B cell (primary cell): ENCODE data around the gene AREL1. TPM values are rescaled to one million over a fixed set of nuclear protein-coding genes. Genes with fewer than 3 reads are reported as not detected.

Experiments
- ATAC-seq: fragments of 200-7000 bp; cut with Tn5 transposase; one replicate; pipeline ENCODE4 v1.10.0; 2021; ENCODE audit warnings: low read depth, mild to moderate bottlenecking, moderate number of reproducible peaks, moderate library complexity
- CTCF ChIA-PET: fragments of 350-600 bp; sonication (Branson Sonifier 250); formaldehyde crosslinking; loops from one replicate; lab custom pipeline; 2021; ENCODE audit warnings: antibody characterized with exemption, inconsistent platforms; lab: Charles Lee
- POLR2A ChIA-PET: fragments of 350-600 bp; sonication (Branson Sonifier 250); formaldehyde crosslinking; loops from one replicate; lab custom pipeline; 2021; ENCODE audit warnings: antibody characterized with exemption; lab: Charles Lee
- DNase-seq: peaks from one replicate; pipeline ENCODE4 v3.0.0; 2013
- H2AFZ ChIP-seq: 2 replicates; pipeline ENCODE4 v1.6.1; 2012; ENCODE audit warnings: mild to moderate bottlenecking, low read depth, low read length; ENCODE audit not compliant: insufficient read depth, poor library complexity, severe bottlenecking
- H3K27ac ChIP-seq, 2 donors: 1 replicate in 1 of 2; 2 replicates in 1 of 2; pipeline ENCODE4 v1.5.1; 2012 to 2013; ENCODE audit warnings: low read length in 2 of 2, mild to moderate bottlenecking in 2 of 2, moderate library complexity in 1 of 2
- H3K27me3 ChIP-seq, 4 experiments: fragments of 200-600 bp in 1 of 4; sonication (generic) in 1 of 4; replicated peaks in 1 of 4; 1 replicate in 2 of 4; 2 replicates in 2 of 4; pipeline versions ENCODE4 v1.6.1 to v1.7.0; 2013 to 2016; ENCODE audit warnings: low read length in 3 of 4, mild to moderate bottlenecking in 2 of 4, mixed read lengths in 1 of 4, moderate library complexity in 1 of 4; ENCODE audit not compliant: insufficient read depth in 4 of 4, control insufficient read depth in 3 of 4; ENCODE audit errors: control extremely low read depth in 1 of 4
- H3K36me3 ChIP-seq, 2 experiments: replicated peaks in 1 of 2; 1 replicate in 1 of 2; 2 replicates in 1 of 2; pipeline versions ENCODE4 v1.6.1 to v1.7.1; 2013; ENCODE audit warnings: low read length in 1 of 2; ENCODE audit not compliant: insufficient read depth in 2 of 2, control insufficient read depth in 1 of 2; ENCODE audit errors: control extremely low read depth in 1 of 2, extremely low read depth in 1 of 2
- H3K4me1 ChIP-seq, 2 donors: fragments of 200-600 bp in 1 of 2; sonication (generic) in 1 of 2; 1 replicate in 1 of 2; 2 replicates in 1 of 2; pipeline versions ENCODE4 v1.5.1 to v1.6.1; 2013 to 2017; ENCODE audit warnings: low read length in 2 of 2; ENCODE audit not compliant: control insufficient read depth in 2 of 2, insufficient read depth in 2 of 2
- H3K4me2 ChIP-seq: replicated peaks from 2 replicates; pipeline ENCODE3; 2012; ENCODE audit warnings: mild to moderate bottlenecking, low read depth, low read length; ENCODE audit not compliant: poor library complexity, severe bottlenecking
- H3K4me3 ChIP-seq, 5 experiments: fragments of 200-600 bp in 1 of 5; sonication (generic) in 1 of 5; 1 replicate in 3 of 5; 2 replicates in 2 of 5; pipeline versions ENCODE4 v1.5.1 to v1.7.0; 2011 to 2016; ENCODE audit warnings: low read length in 4 of 5, mild to moderate bottlenecking in 4 of 5, low read depth in 2 of 5, control low read depth in 1 of 5, moderate library complexity in 1 of 5; ENCODE audit not compliant: insufficient read depth in 1 of 5; ENCODE audit errors: control extremely low read depth in 1 of 5, extremely low read depth in 1 of 5
- H3K79me2 ChIP-seq: fragments of 200-600 bp; sonication (generic); one replicate; pipeline ENCODE4 v1.6.0; 2016; ENCODE audit warnings: low read length; ENCODE audit not compliant: control insufficient read depth, insufficient read depth
- H3K9ac ChIP-seq: fragments of 200-600 bp; sonication (generic); 2 replicates; pipeline ENCODE4 v1.6.1; 2017; ENCODE audit warnings: mild to moderate bottlenecking, low read length, moderate library complexity
- H3K9me3 ChIP-seq, 3 donors: one replicate each; pipeline versions ENCODE4 v1.6.1 to v1.7.1; 2013; ENCODE audit warnings: low read length in 2 of 3; ENCODE audit not compliant: control insufficient read depth in 2 of 3, insufficient read depth in 1 of 3; ENCODE audit errors: control extremely low read depth in 1 of 3
- H4K20me1 ChIP-seq: 2 replicates; pipeline ENCODE4 v1.6.0; 2012; ENCODE audit warnings: mild to moderate bottlenecking, low read length; ENCODE audit not compliant: insufficient read depth, control insufficient read depth, poor library complexity, severe bottlenecking
- H3K27ac Mint-ChIP-seq: one replicate; pipeline ENCODE4 v1.8.0; 2021; ENCODE audit warnings: mixed read lengths
- H3K27me3 Mint-ChIP-seq: one replicate; pipeline ENCODE4 v1.8.0; 2021; ENCODE audit warnings: mixed read lengths
- H3K4me1 Mint-ChIP-seq: one replicate; pipeline ENCODE4 v1.8.0; 2021; ENCODE audit warnings: mixed read lengths
- H3K4me3 Mint-ChIP-seq: one replicate; pipeline ENCODE4 v1.8.0; 2021; ENCODE audit warnings: mixed read lengths
- H3K9me3 Mint-ChIP-seq: one replicate; pipeline ENCODE4 v1.8.0; 2022; ENCODE audit warnings: mixed read lengths; ENCODE audit not compliant: insufficient read depth
- CTCF ChIP-seq: fragments of 200-600 bp; IDR thresholded peaks from one replicate; pipeline ENCODE4 v1.8.0; 2022; ENCODE audit warnings: antibody characterized with exemption, mild to moderate bottlenecking
- EZH2 ChIP-seq: IDR thresholded peaks from 2 replicates; pipeline ENCODE4 v1.6.1; 2012; ENCODE audit warnings: borderline replicate concordance, low read depth, mild to moderate bottlenecking, moderate library complexity, low read length; ENCODE audit not compliant: insufficient read depth, poor library complexity, severe bottlenecking
- WGBS: methylation state at CpG from one replicate; pipeline ENCODE4 v1.1.5; 2013; ENCODE audit warnings: missing lambda C conversion rate; ENCODE audit not compliant: insufficient coverage; 5-methylcytosine and 5-hydroxymethylcytosine counted together
- intact Hi-C: fragments of 100-400 bp; cut with micrococcal nuclease; formaldehyde crosslinking; loops from one replicate; pipeline ENCODE4 v1.10.0; 2022
- polyA plus RNA-seq: library from polyadenylated mRNA; depleted of rRNA; stranded (reverse); fragments of >200 nt; gene quantifications from 2 replicates; pipeline ENCODE4 v1.2.3, GENCODE V29; 2012
- total RNA-seq, 2 donors: library from RNA; stranded (reverse); fragments of 120-200 nt in 1 of 2; gene quantifications; 1 replicate in 1 of 2; 2 replicates in 1 of 2; pipeline versions ENCODE4 v1.2.3 to v1.2.4, GENCODE V29; 2013 to 2022

The AREL1 gene
- total and polyA plus RNA-seq, 2 donors (not counting 1 experiment from before 2014, with no cell fraction given), result 19.2 to 39.4 TPM

- H3K9me3 ChIP-seq, result peaks cover 0 to 9% (median 9%) of the 10 kb centered on the region in 3 donors
- H3K4me2 ChIP-seq, result no peak overlapping the region
- H3K79me2 ChIP-seq, result peaks cover 98% of the 10 kb centered on the region
- peaks cover 3 to 14% of the 10 kb centered on the region in 2 experiments for H3K36me3 ChIP-seq
- no peaks in the 10 kb centered on the region for H3K27me3 Mint-ChIP-seq
- peaks cover 5% of the 10 kb centered on the region for H3K9me3 Mint-ChIP-seq
- H3K27me3 ChIP-seq, result no peaks in the 10 kb centered on the region
- WGBS, result 80% methylated on average over 2 of the region's 5 CpGs
- no peak overlapping the region for H3K4me3 ChIP-seq
- ChIA-PET POLR2A (no interaction called here), CTCF (no interaction called here)
- no peak for DNase-seq
- no peak overlapping the region for H2AFZ ChIP-seq
- peaks cover 38% of the 10 kb centered on the region for H4K20me1 ChIP-seq
- TF ChIP-seq EZH2 (no peak), CTCF (no peak)
- H3K4me1 Mint-ChIP-seq, result peaks cover 20% of the 10 kb centered on the region
- no peak for ATAC-seq
- H3K27ac Mint-ChIP-seq, result no peak overlapping the region
- H3K27ac ChIP-seq, result no peak overlapping the region
- H3K4me1 ChIP-seq, result peaks cover 0 to 3% of the 10 kb centered on the region in 2 donors
- no peak overlapping the region for H3K4me3 Mint-ChIP-seq
- H3K9ac ChIP-seq, result no peak overlapping the region
- intact Hi-C loops, result no loop called here
Measured at GRCh38 chr14:74705613-74706500, 7.0 kb downstream of the AREL1 start.

- peaks cover 5% of the 10 kb centered on the region for H3K9me3 Mint-ChIP-seq
- ATAC-seq (no peak), DNase-seq (no peak)
- Histone ChIP-seq H3K27ac (no peak overlapping the region), H3K36me3 (peaks cover 3 to 16% of the 10 kb centered on the region in 2 experiments), H3K9ac (no peak overlapping the region), H3K79me2 (peaks cover 97% of the 10 kb centered on the region), H3K9me3 (peaks cover 0 to 9% (median 9%) of the 10 kb centered on the region in 3 donors), H3K4me1 (no peaks in the 10 kb centered on the region), H2AFZ (no peak overlapping the region), H4K20me1 (peaks cover 44% of the 10 kb centered on the region), H3K4me2 (no peak overlapping the region), H3K27me3 (no peaks in the 10 kb centered on the region), H3K4me3 (no peak overlapping the region)
- H3K4me3 Mint-ChIP-seq, result no peak overlapping the region
- intact Hi-C loops, result no loop called here
- no CpG with 5 or more reads among the region's 2 CpGs for WGBS
- ChIA-PET CTCF (no interaction called here), POLR2A (no interaction called here)
- peaks cover 10% of the 10 kb centered on the region for H3K4me1 Mint-ChIP-seq
- H3K27me3 Mint-ChIP-seq, result no peaks in the 10 kb centered on the region
- TF ChIP-seq EZH2, result no peak
- TF ChIP-seq CTCF, result no peak
- no peak overlapping the region for H3K27ac Mint-ChIP-seq
Measured at GRCh38 chr14:74704656-74705055, 8.2 kb downstream of the AREL1 start.
